Hematopoietic multipotent progenitor cell treated with erythropoietin and hydrocortisone succinate and interleukin-3 and kit ligand, for 4 days (in vitro differentiated cells): Measurements from ENCODE around the gene SMIM8.
A peak's percentile ranks its signal among the peaks of the same experiment; 100 is the strongest.

Experiments
- DNase-seq: peaks from one replicate; pipeline ENCODE4 v3.0.0-alpha.2; 2015

SMIM8 gene

GRCh38 chr6:87336367-87336766 lies 14.0 kb downstream of the SMIM8 start:
- DNase-seq = no peak

GRCh38 chr6:87340230-87340629 lies 17.8 kb downstream of the SMIM8 start:
- DNase-seq = no peak

GRCh38 chr6:87341158-87341557 lies 18.8 kb downstream of the SMIM8 start:
- no peak for DNase-seq

GRCh38 chr6:87341899-87342298 lies 19.5 kb downstream of the SMIM8 start:
- no peak for DNase-seq

- no peak for DNase-seq
Observed at GRCh38 chr6:87342829-87343228, 20.4 kb downstream of the SMIM8 start.

- DNase-seq = no peak
Observed at GRCh38 chr6:87344731-87345130, 22.3 kb downstream of the SMIM8 start, which contains the start of gene C6orf163. TSS of gene C6orf163 (plus strand) at chr6:87344813. CDS start at chr6:87345100, 287 bp downstream.

GRCh38 chr6:87346700-87347099 lies 24.3 kb downstream of the SMIM8 start:
- DNase-seq = no peak

GRCh38 chr6:87349896-87350295 lies 27.5 kb downstream of the SMIM8 start:
- DNase-seq = no peak

- no peak for DNase-seq
Observed at GRCh38 chr6:87350516-87350915, 28.1 kb downstream of the SMIM8 start.

GRCh38 chr6:87351583-87351982 lies 29.2 kb downstream of the SMIM8 start:
- no peak for DNase-seq

GRCh38 chr6:87356181-87356580 lies 33.8 kb downstream of the SMIM8 start:
- DNase-seq = no peak

- no peak for DNase-seq
Observed at GRCh38 chr6:87357479-87358196, 35.2 kb downstream of the SMIM8 start.

GRCh38 chr6:87364602-87365252 lies 42.3 kb downstream of the SMIM8 start:
- peak; percentile 89 for DNase-seq

- DNase-seq = peak; percentile 3
Observed at GRCh38 chr6:87366072-87366827, 43.9 kb downstream of the SMIM8 start.

GRCh38 chr6:87366899-87367298 lies 44.5 kb downstream of the SMIM8 start:
- DNase-seq = no peak

- DNase-seq = no peak
Observed at GRCh38 chr6:87373377-87373776, 51.0 kb downstream of the SMIM8 start.

GRCh38 chr6:87375315-87375714 lies 52.9 kb downstream of the SMIM8 start:
- no peak for DNase-seq

GRCh38 chr6:87376643-87377042 lies 54.3 kb downstream of the SMIM8 start:
- no peak for DNase-seq

GRCh38 chr6:87378947-87379346 lies 56.6 kb downstream of the SMIM8 start:
- no peak for DNase-seq

GRCh38 chr6:87382861-87383260 lies 60.5 kb downstream of the SMIM8 start:
- DNase-seq = no peak

GRCh38 chr6:87384038-87384437 lies 61.6 kb downstream of the SMIM8 start:
- no peak for DNase-seq

- DNase-seq = no peak
Observed at GRCh38 chr6:87384449-87384848, 62.1 kb downstream of the SMIM8 start.

- DNase-seq = peak; percentile 74
Observed at GRCh38 chr6:87391334-87391733, 68.9 kb downstream of the SMIM8 start.
